ENCODE measurements around the gene ZIC2. TPM values are rescaled to one million over a fixed set of nuclear protein-coding genes. Genes with fewer than 3 reads are reported as not detected.

ZIC2 gene
- total RNA-seq, 1 experiment from 2014 or later = 44.4 TPM

DNA sequence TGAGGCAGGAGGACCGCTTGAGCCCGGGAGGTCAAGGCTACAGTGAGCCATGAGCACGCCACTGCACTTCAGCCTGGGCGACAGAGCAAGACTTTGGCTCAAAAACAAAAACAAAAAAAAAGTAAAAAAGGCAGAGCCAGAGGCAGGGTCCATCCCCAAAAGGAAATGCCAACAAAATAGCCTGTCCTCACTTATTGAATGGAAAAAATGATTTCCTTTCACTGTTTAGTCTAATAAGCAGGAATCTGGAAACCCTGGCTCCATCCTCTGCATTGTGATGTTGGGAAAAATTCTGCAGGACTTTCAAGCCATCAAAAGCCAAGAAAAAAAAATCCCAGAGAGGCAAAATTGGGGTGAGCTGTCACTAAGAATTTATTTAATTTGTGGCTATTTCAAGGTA is 33.2 kb upstream of the ZIC2 start (continued):
- TF ChIP-seq TCF7L2 (IDR thresholded peaks at IDR 0.05; ENCODE audit: borderline replicate concordance, extremely low read depth, insufficient read depth, insufficient read length) (no peak), SRF (IDR thresholded peaks at IDR 0.05; ENCODE audit: low read depth) (no peak), EGR1 (IDR thresholded peaks at IDR 0.05; ENCODE audit: low read depth) (no peak), CBX3 (IDR thresholded peaks at IDR 0.05; ENCODE audit: low read depth) (no peak)

GRCh38 chr13:99948907-99949678 is 32.5 kb upstream of the ZIC2 start:
- H3K9ac ChIP-seq (ENCODE audit: low read length) = no peak overlapping the region
- CTCF ChIA-PET = no interaction called here
- H3K27ac ChIP-seq (ENCODE audit: low read depth, low read length) = no peak overlapping the region
- H4K20me1 ChIP-seq (ENCODE audit: insufficient read depth) = no peaks in the 10 kb centered on the region
- POLR2A ChIA-PET = no interaction called here
- no peaks in the 10 kb centered on the region for H3K79me2 ChIP-seq (ENCODE audit: insufficient read depth, low read length)
- no peak overlapping the region for H2AFZ ChIP-seq (ENCODE audit: low read depth, low read length, poor library complexity, severe bottlenecking)
- RAD21 ChIA-PET (ENCODE audit: low non-redundant PET in 1 of 2, low total read pairs in 2 of 2, uncharacterized antibody in 2 of 2, unreplicated experiment in 2 of 2) = no interaction called here
- no peak overlapping the region for H3K4me2 ChIP-seq (ENCODE audit: low read length)
- H3K27me3 ChIP-seq (ENCODE audit: insufficient read depth, low read length) = no peaks in the 10 kb centered on the region
- no peaks in the 10 kb centered on the region for H3K9me2 ChIP-seq (ENCODE audit: insufficient read depth)
- TF ChIP-seq MAX (IDR thresholded peaks at IDR 0.05) (no peak), SP1 (IDR thresholded peaks at IDR 0.05; ENCODE audit: low read depth) (no peak), YY1 (IDR thresholded peaks at IDR 0.05; ENCODE audit: extremely low read depth, insufficient replicate concordance, low read depth, low read length) (no peak), RAD21 (IDR thresholded peaks at IDR 0.05; ENCODE audit: low read depth) (no peak)
- BruUV-seq (replicated peaks) = no TSS peak
- H3K9me3 ChIP-seq (ENCODE audit: control insufficient read depth in 1 of 2, insufficient read depth in 1 of 2, low read depth in 1 of 2, low read length in 2 of 2) = no peaks in the 10 kb centered on the region
- peaks cover 4 to 6% of the 10 kb centered on the region in 2 experiments; a peak in 2 of 4 replicates for H3K4me1 ChIP-seq (ENCODE audit: control insufficient read depth in 1 of 2, insufficient read depth in 2 of 2, low read length in 2 of 2)
- ATAC-seq (no peak), DNase-seq (ENCODE audit: low read depth, low spot score) (no peak)
- no peak overlapping the region for H3K4me3 ChIP-seq (replicated peaks in 1 of 2; ENCODE audit: low read depth in 1 of 2, low read length in 2 of 2)
- no peaks in the 10 kb centered on the region for H3K36me3 ChIP-seq (ENCODE audit: control insufficient read depth in 1 of 2, insufficient read depth in 2 of 2, low read length in 2 of 2)
- intact Hi-C loops (cut with micrococcal nuclease) = no loop called here

All from HCT116 (cell line).